ENCODE data around the gene ARID1A. TPM values are rescaled to one million over a fixed set of nuclear protein-coding genes. Genes with fewer than 3 reads are reported as not detected.

ARID1A gene
- total RNA-seq, 2 experiments from 2014 or later = 120 TPM

GRCh38 chr1:26780344-26780957, 84.6 kb downstream of the ARID1A start:
- Mint-ChIP-seq H3K36me3 (ENCODE audit: low read depth) (peaks cover 62% of the 10 kb centered on the region), H3K9me3 (no peaks in the 10 kb centered on the region), H3K27ac (peak overlapping the region; percentile 70), H3K4me3 (no peak overlapping the region), H3K4me1 (peaks cover 24% of the 10 kb centered on the region), H3K27me3 (no peaks in the 10 kb centered on the region)
- POLR2A ChIA-PET = no interaction called here
- no peak for DNase-seq
- CTCF ChIA-PET = interaction anchor here (0.7 kb wide), 1 partner anchor 25 kb away, joined by 3 read pairs; no protein-coding TSS in a partner anchor

GRCh38 chr1:26781206-26781825, 85.5 kb downstream of the ARID1A start:
- DNase-seq = no peak
- CTCF ChIA-PET = interaction anchor here (0.5 to 1.7 kb wide), 5 partner anchors 24 to 715 kb away, joined by 3 to 5 read pairs (median 4); no protein-coding TSS in a partner anchor
- Mint-ChIP-seq H3K4me1 (peaks cover 32% of the 10 kb centered on the region), H3K36me3 (ENCODE audit: low read depth) (peaks cover 54% of the 10 kb centered on the region), H3K9me3 (no peaks in the 10 kb centered on the region), H3K27me3 (no peaks in the 10 kb centered on the region), H3K27ac (no peak overlapping the region), H3K4me3 (no peak overlapping the region)
- POLR2A ChIA-PET = no interaction called here

GRCh38 chr1:26782521-26783212, 86.9 kb downstream of the ARID1A start:
- H3K27ac Mint-ChIP-seq = peak overlapping the region; percentile 17
- peaks cover 41% of the 10 kb centered on the region for H3K4me1 Mint-ChIP-seq

GRCh38 chr1:26783646-26784022, 87.8 kb downstream of the ARID1A start:
- no peak overlapping the region for H3K27ac Mint-ChIP-seq
- H3K4me1 Mint-ChIP-seq = peaks cover 43% of the 10 kb centered on the region
- ChIA-PET POLR2A (no interaction called here), CTCF (interaction anchor here (0.5 kb wide), 1 partner anchor 26 kb away, joined by 3 read pairs; no protein-coding TSS in a partner anchor)
- H3K9me3 Mint-ChIP-seq = no peaks in the 10 kb centered on the region
- no peak for DNase-seq
- H3K27me3 Mint-ChIP-seq = no peaks in the 10 kb centered on the region
- no peak overlapping the region for H3K4me3 Mint-ChIP-seq
- peaks cover 39% of the 10 kb centered on the region for H3K36me3 Mint-ChIP-seq (ENCODE audit: low read depth)

More at GRCh38 chr1:26782521-26783212, 86.9 kb downstream of the ARID1A start:
- Mint-ChIP-seq H3K9me3 (no peaks in the 10 kb centered on the region), H3K27me3 (no peaks in the 10 kb centered on the region), H3K36me3 (ENCODE audit: low read depth) (peaks cover 46% of the 10 kb centered on the region), H3K4me3 (no peak overlapping the region)
- POLR2A ChIA-PET = no interaction called here
- no peak for DNase-seq
- CTCF ChIA-PET = interaction anchor here (0.5 to 1.7 kb wide), 2 partner anchors 159 to 181 kb away, joined by 3 read pairs; no protein-coding TSS in a partner anchor

GRCh38 chr1:26784023-26784871, 88.4 kb downstream of the ARID1A start:
- Mint-ChIP-seq H3K27me3 (no peaks in the 10 kb centered on the region), H3K27ac (no peak overlapping the region), H3K4me1 (peaks cover 45% of the 10 kb centered on the region), H3K36me3 (ENCODE audit: low read depth) (peaks cover 33% of the 10 kb centered on the region), H3K9me3 (no peaks in the 10 kb centered on the region), H3K4me3 (no peak overlapping the region)
- ChIA-PET CTCF (interaction anchor here (0.5 to 0.7 kb wide), 2 partner anchors 26 to 160 kb away, joined by 3 to 4 read pairs; no protein-coding TSS in a partner anchor), POLR2A (no interaction called here)
- DNase-seq = no peak

- no peaks in the 10 kb centered on the region for H3K27me3 Mint-ChIP-seq
- POLR2A ChIA-PET = no interaction called here
- peaks cover 27% of the 10 kb centered on the region for H3K36me3 Mint-ChIP-seq (ENCODE audit: low read depth)
- DNase-seq = no peak
- peaks cover 48% of the 10 kb centered on the region for H3K4me1 Mint-ChIP-seq
- H3K4me3 Mint-ChIP-seq = no peak overlapping the region
- CTCF ChIA-PET = interaction anchor here (0.7 to 1.6 kb wide), 6 partner anchors 8 to 183 kb away, joined by 3 to 4 read pairs (median 4); no protein-coding TSS in a partner anchor
- no peaks in the 10 kb centered on the region for H3K9me3 Mint-ChIP-seq
- peak overlapping the region; percentile 68 for H3K27ac Mint-ChIP-seq
These were observed 89.1 kb downstream of the ARID1A start for GRCh38 chr1:26784886-26785285.

GRCh38 chr1:26785611-26786436, 90.0 kb downstream of the ARID1A start:
- H3K36me3 Mint-ChIP-seq (ENCODE audit: low read depth) = peaks cover 24% of the 10 kb centered on the region
- POLR2A ChIA-PET = interaction anchor here (0.5 to 1.0 kb wide), 3 partner anchors 83 to 314 kb away, joined by 3 to 7 read pairs (median 3); no protein-coding TSS in a partner anchor
- H3K27ac Mint-ChIP-seq = peak overlapping the region; percentile 99
- no peaks in the 10 kb centered on the region for H3K9me3 Mint-ChIP-seq
- CTCF ChIA-PET = interaction anchor here (0.9 to 1.6 kb wide), 7 partner anchors 9 to 187 kb away, joined by 3 to 5 read pairs (median 3); no protein-coding TSS in a partner anchor
- peaks cover 58% of the 10 kb centered on the region for H3K4me1 Mint-ChIP-seq
- no peaks in the 10 kb centered on the region for H3K27me3 Mint-ChIP-seq
- DNase-seq = no peak
- H3K4me3 Mint-ChIP-seq = peak overlapping the region; percentile 86

- POLR2A ChIA-PET = interaction anchor here (0.6 to 1.4 kb wide), 4 partner anchors 89 to 315 kb away, joined by 3 to 11 read pairs (median 4); no protein-coding TSS in a partner anchor
- Mint-ChIP-seq H3K4me3 (peak overlapping the region; percentile 86), H3K4me1 (peaks cover 62% of the 10 kb centered on the region)
These were observed 90.9 kb downstream of the ARID1A start for GRCh38 chr1:26786437-26787380.

GRCh38 chr1:26787381-26787705, 91.5 kb downstream of the ARID1A start:
- H3K4me1 Mint-ChIP-seq = peaks cover 64% of the 10 kb centered on the region
- peak; percentile 73 for DNase-seq
- H3K9me3 Mint-ChIP-seq = no peaks in the 10 kb centered on the region
- H3K27ac Mint-ChIP-seq = peak overlapping the region; percentile 99
- no peaks in the 10 kb centered on the region for H3K27me3 Mint-ChIP-seq
- ChIA-PET POLR2A (interaction anchor here (0.6 to 1.4 kb wide), 3 partner anchors 78 to 95 kb away, joined by 5 to 11 read pairs (median 6); no protein-coding TSS in a partner anchor), CTCF (interaction anchor here (0.5 to 4.5 kb wide), 12 partner anchors 10 to 287 kb away, joined by 3 to 39 read pairs (median 8); no protein-coding TSS in a partner anchor)
- peaks cover 16% of the 10 kb centered on the region for H3K36me3 Mint-ChIP-seq (ENCODE audit: low read depth)
- peak overlapping the region; percentile 86 for H3K4me3 Mint-ChIP-seq

More at GRCh38 chr1:26786437-26787380, 90.9 kb downstream of the ARID1A start:
- H3K27ac Mint-ChIP-seq = peak overlapping the region; percentile 99
- CTCF ChIA-PET = interaction anchor here (0.5 to 4.5 kb wide), 9 partner anchors 10 to 286 kb away, joined by 3 to 33 read pairs (median 5); no protein-coding TSS in a partner anchor
- H3K27me3 Mint-ChIP-seq = no peaks in the 10 kb centered on the region
- H3K36me3 Mint-ChIP-seq (ENCODE audit: low read depth) = peaks cover 21% of the 10 kb centered on the region
- no peaks in the 10 kb centered on the region for H3K9me3 Mint-ChIP-seq
- DNase-seq = peak; percentile 32

- ChIA-PET CTCF (interaction anchor here (0.6 to 4.5 kb wide), 27 partner anchors 9 to 702 kb away, joined by 3 to 39 read pairs (median 4); no protein-coding TSS in a partner anchor), POLR2A (interaction anchor here (0.6 to 1.4 kb wide), 7 partner anchors 43 to 173 kb away, joined by 3 to 11 read pairs (median 3); no protein-coding TSS in a partner anchor)
- peaks cover 69% of the 10 kb centered on the region for H3K4me1 Mint-ChIP-seq
These were observed 92.1 kb downstream of the ARID1A start, which contains the start of gene PIGV for GRCh38 chr1:26787706-26788514. PIGV (plus strand) TSS chr1:26787950; CDS start chr1:26790816, 2,866 bp downstream.

More at GRCh38 chr1:26787706-26788514, 92.1 kb downstream of the ARID1A start, which contains the start of gene PIGV:
- Mint-ChIP-seq H3K9me3 (no peaks in the 10 kb centered on the region), H3K36me3 (ENCODE audit: low read depth) (peaks cover 15% of the 10 kb centered on the region), H3K27me3 (no peaks in the 10 kb centered on the region), H3K27ac (peak within 1 kb of the TSS; percentile 99), H3K4me3 (peak within 1 kb of the TSS; percentile 86)
- DNase-seq = peak; percentile 86

Measured in activated CD4-positive, alpha-beta T cell treated with anti-CD3 and anti-CD28 coated beads, Interleukin-2, amount 10 ng/mL, durations not matched to agents 7 days and 5 days (primary cell).